GM23248 (cell line): ENCODE measurements around the gene CCBE1. TPM values are rescaled to one million over a fixed set of nuclear protein-coding genes. Genes with fewer than 3 reads are reported as not detected.

ENCODE experiments used
- DNase-seq: peaks from one replicate; pipeline ENCODE4 v3.0.0-alpha.2; 2015
- H2AFZ ChIP-seq: fragments of 200-600 bp; sonication (generic); 2 replicates; pipeline ENCODE4 v1.6.1; 2016; ENCODE audit warnings: antibody characterized with exemption
- H3F3A ChIP-seq: fragments of 200-600 bp; sonication (generic); 2 replicates; pipeline ENCODE4 v1.6.1; 2016; ENCODE audit warnings: mild to moderate bottlenecking, antibody characterized with exemption, mixed run types; ENCODE audit not compliant: insufficient read depth
- H3K27ac ChIP-seq: fragments of 200-600 bp; sonication (generic); 2 replicates; pipeline ENCODE4 v1.5.1; 2016; ENCODE audit warnings: mild to moderate bottlenecking
- H3K27me3 ChIP-seq: fragments of 200-600 bp; sonication (generic); replicated peaks from 2 replicates; pipeline ENCODE4 v1.6.1; 2016; ENCODE audit warnings: mild to moderate bottlenecking; ENCODE audit not compliant: insufficient read depth
- H3K36me3 ChIP-seq: fragments of 200-600 bp; sonication (generic); 2 replicates; pipeline ENCODE4 v1.6.1; 2016; ENCODE audit warnings: low read depth, mild to moderate bottlenecking
- H3K4me1 ChIP-seq: fragments of 200-600 bp; sonication (generic); 2 replicates; pipeline ENCODE4 v1.6.1; 2016; ENCODE audit warnings: mild to moderate bottlenecking; ENCODE audit not compliant: insufficient read depth
- H3K4me2 ChIP-seq: fragments of 200-600 bp; sonication (generic); one replicate; pipeline ENCODE4 v1.6.1; 2016; ENCODE audit warnings: mild to moderate bottlenecking; ENCODE audit not compliant: unreplicated experiment
- H3K4me3 ChIP-seq: fragments of 200-600 bp; sonication (generic); 2 replicates; pipeline ENCODE4 v1.5.1; 2016; ENCODE audit warnings: mild to moderate bottlenecking
- H3K79me2 ChIP-seq: fragments of 200-600 bp; sonication (generic); 2 replicates; pipeline ENCODE4 v1.6.1; 2016; ENCODE audit warnings: mild to moderate bottlenecking; ENCODE audit not compliant: insufficient read depth
- H3K9ac ChIP-seq: fragments of 200-600 bp; sonication (generic); 2 replicates; pipeline ENCODE4 v1.6.1; 2016; ENCODE audit warnings: mild to moderate bottlenecking
- H3K9me2 ChIP-seq: fragments of 200-600 bp; sonication (generic); 2 replicates; pipeline ENCODE4 v1.6.1; 2016; ENCODE audit warnings: mixed run types, mild to moderate bottlenecking, moderate library complexity; ENCODE audit not compliant: insufficient read depth
- H3K9me3 ChIP-seq: fragments of 200-600 bp; sonication (generic); one replicate; pipeline ENCODE4 v1.6.1; 2017; ENCODE audit warnings: low read depth
- H4K20me1 ChIP-seq: fragments of 200-600 bp; sonication (generic); 2 replicates; pipeline ENCODE4 v1.6.0; 2016; ENCODE audit not compliant: insufficient read depth
- EZH2 ChIP-seq: fragments of 200-600 bp; sonication (generic); IDR thresholded peaks from 2 replicates; pipeline ENCODE4 v1.6.1; 2018; ENCODE audit warnings: antibody characterized with exemption, mild to moderate bottlenecking; ENCODE audit not compliant: insufficient read depth, poor library complexity, severe bottlenecking
- EZH2phosphoT487 ChIP-seq: fragments of 200-600 bp; sonication (generic); IDR thresholded peaks from 2 replicates; pipeline ENCODE4 v1.6.1; 2018; ENCODE audit warnings: antibody characterized with exemption, moderate library complexity, mild to moderate bottlenecking, low read depth; ENCODE audit not compliant: insufficient read depth
- WGBS, 2 experiments: methylation state at CpG; one replicate each; pipeline ENCODE4 v1.1.6; 2015 to 2017; ENCODE audit warnings: low lambda C conversion rate in 2 of 2, low coverage in 1 of 2; ENCODE audit errors: missing lambda C conversion rate in 2 of 2; 5-methylcytosine and 5-hydroxymethylcytosine counted together
- in situ Hi-C: fragments of 300-500 bp; cut with MboI; formaldehyde crosslinking; loops from 2 replicates; pipeline ENCODE4 v1.15.0; 2020
- polyA plus RNA-seq: library from polyadenylated mRNA; unstranded; fragments of >200 nt; fragmentation: Nextera tagmentation; extraction: Ambion mirVana; gene quantifications from 2 replicates; pipeline ENCODE4 v1.2.1, GENCODE V29; 2016
- total RNA-seq: library from RNA; depleted of rRNA; stranded (reverse); fragments of >200 nt; shearing (Covaris generic); gene quantifications from 2 replicates; pipeline ENCODE4 v1.2.3, GENCODE V29; 2014

The CCBE1 gene
- total and polyA plus RNA-seq, 2 experiments from 2014 or later = 16.6 to 33.6 TPM

- Histone ChIP-seq H3K9ac (no peak overlapping the region), H2AFZ (no peak overlapping the region), H3F3A (no peaks in the 10 kb centered on the region), H3K4me3 (no peak overlapping the region), H3K9me3 (no peaks in the 10 kb centered on the region), H3K9me2 (no peaks in the 10 kb centered on the region), H3K79me2 (no peaks in the 10 kb centered on the region), H3K4me2 (no peak overlapping the region), H3K27me3 (no peaks in the 10 kb centered on the region), H3K4me1 (peaks cover 5% of the 10 kb centered on the region), H3K36me3 (no peaks in the 10 kb centered on the region), H3K27ac (no peak overlapping the region), H4K20me1 (no peaks in the 10 kb centered on the region; the same call in 1 of the 2 replicates)
- DNase-seq = no peak
- WGBS, 2 experiments = 82 to 86% methylated on average over 3 of the region's 3 CpGs
- no peak for TF ChIP-seq EZH2
- TF ChIP-seq EZH2phosphoT487 = no peak
- in situ Hi-C loops = no loop called here
These were observed 79.7 kb downstream of the CCBE1 start for GRCh38 chr18:59617468-59617932.

- no peak overlapping the region for H3K4me3 ChIP-seq
These were observed 80.7 kb downstream of the CCBE1 start for GRCh38 chr18:59616501-59616900.

GRCh38 chr18:59613903-59614302 lies 83.3 kb downstream of the CCBE1 start:
- in situ Hi-C loops = no loop called here
- H3K79me2 ChIP-seq = 0 out of 2 replicates have a peak, but pooled peaks cover 11% of the 10 kb centered on the region
- WGBS, 2 experiments = 92 to 93% methylated on average over 12 of the region's 12 CpGs

More at GRCh38 chr18:59616501-59616900, 80.7 kb downstream of the CCBE1 start:
- no peak overlapping the region for H2AFZ ChIP-seq
- H4K20me1 ChIP-seq = no peaks in the 10 kb centered on the region; the same call in 1 of the 2 replicates
- H3K9me2 ChIP-seq = no peaks in the 10 kb centered on the region
- 78 to 85% methylated on average over 6 of the region's 6 CpGs for WGBS, 2 experiments
- no peaks in the 10 kb centered on the region for H3F3A ChIP-seq
- no peaks in the 10 kb centered on the region for H3K27me3 ChIP-seq
- no peaks in the 10 kb centered on the region for H3K9me3 ChIP-seq
- peaks cover 11% of the 10 kb centered on the region for H3K4me1 ChIP-seq
- no peak overlapping the region for H3K27ac ChIP-seq
- DNase-seq = no peak
- H3K4me2 ChIP-seq = no peak overlapping the region
- in situ Hi-C loops = no loop called here
- H3K9ac ChIP-seq = no peak overlapping the region
- H3K36me3 ChIP-seq = no peaks in the 10 kb centered on the region
- no peaks in the 10 kb centered on the region for H3K79me2 ChIP-seq
- TF ChIP-seq EZH2phosphoT487 = no peak
- no peak for TF ChIP-seq EZH2

GRCh38 chr18:59612381-59612780 lies 84.8 kb downstream of the CCBE1 start:
- Histone ChIP-seq H3K9me2 (no peaks in the 10 kb centered on the region), H2AFZ (no peak overlapping the region), H3K4me2 (peak overlapping the region; percentile 49), H3K4me3 (no peak overlapping the region), H3K4me1 (peaks cover 11% of the 10 kb centered on the region), H3K27ac (no peak overlapping the region), H3K9ac (no peak overlapping the region), H3K9me3 (no peaks in the 10 kb centered on the region), H3K79me2 (0 out of 2 replicates have a peak, but pooled peaks cover 13% of the 10 kb centered on the region), H3F3A (no peaks in the 10 kb centered on the region), H3K27me3 (no peaks in the 10 kb centered on the region), H3K36me3 (no peaks in the 10 kb centered on the region), H4K20me1 (peaks cover 4% of the 10 kb centered on the region; the same call in 1 of the 2 replicates)
- DNase-seq = peak; percentile 70
- in situ Hi-C loops = no loop called here
- 14 to 19% methylated on average over 1 of the region's 1 CpG for WGBS, 2 experiments
- TF ChIP-seq EZH2phosphoT487 (no peak), EZH2 (no peak)

More at GRCh38 chr18:59613903-59614302, 83.3 kb downstream of the CCBE1 start:
- TF ChIP-seq EZH2phosphoT487 (no peak), EZH2 (no peak)
- no peak overlapping the region for H2AFZ ChIP-seq
- no peak overlapping the region for H3K27ac ChIP-seq
- no peaks in the 10 kb centered on the region for H3K9me3 ChIP-seq
- peaks cover 11% of the 10 kb centered on the region for H3K4me1 ChIP-seq
- no peaks in the 10 kb centered on the region for H3F3A ChIP-seq
- no peaks in the 10 kb centered on the region for H3K9me2 ChIP-seq
- H3K36me3 ChIP-seq = no peaks in the 10 kb centered on the region
- DNase-seq = no peak
- no peak overlapping the region for H3K4me3 ChIP-seq
- H3K4me2 ChIP-seq = no peak overlapping the region
- H4K20me1 ChIP-seq = no peaks in the 10 kb centered on the region; the same call in 1 of the 2 replicates
- no peaks in the 10 kb centered on the region for H3K27me3 ChIP-seq
- H3K9ac ChIP-seq = no peak overlapping the region
